ENCODE measurements around the gene CLK2. TPM values are rescaled to one million over a fixed set of nuclear protein-coding genes. Genes with fewer than 3 reads are reported as not detected.

The CLK2 gene
- total RNA-seq, 2 donors from 2014 or later, result 28.1 to 56.5 TPM

DNA sequence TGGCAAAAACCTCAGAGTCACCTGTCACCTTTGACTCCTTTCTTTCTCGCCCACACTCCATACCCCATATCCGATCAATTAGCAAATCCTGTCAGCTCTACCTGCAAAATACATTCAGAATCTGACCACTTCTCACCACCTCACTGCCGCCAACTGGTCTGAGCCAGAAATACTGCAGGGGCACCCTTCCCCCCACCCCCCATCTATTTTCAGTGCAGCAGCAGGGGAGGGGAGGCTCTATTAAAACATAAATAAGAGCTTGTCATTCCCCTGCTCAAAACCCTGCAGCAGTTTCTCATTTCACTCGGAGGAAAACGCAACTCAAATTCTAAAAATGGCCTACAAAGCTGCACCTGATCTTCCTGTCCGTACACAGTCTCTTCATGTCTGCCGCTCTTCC is 24.1 kb upstream of the CLK2 start:
- Histone ChIP-seq H3K4me3 (no peak overlapping the region), H3K27me3 (replicated peaks; ENCODE audit: insufficient read depth) (peaks cover 5% of the 10 kb centered on the region), H3K36me3 (no peaks in the 10 kb centered on the region), H3K27ac (no peak overlapping the region), H3K9me3 (no peaks in the 10 kb centered on the region), H3K4me1 (replicated peaks) (no peaks in the 10 kb centered on the region)
- no peak for DNase-seq (ENCODE audit: low spot score)
- TF ChIP-seq, protein P1, sequence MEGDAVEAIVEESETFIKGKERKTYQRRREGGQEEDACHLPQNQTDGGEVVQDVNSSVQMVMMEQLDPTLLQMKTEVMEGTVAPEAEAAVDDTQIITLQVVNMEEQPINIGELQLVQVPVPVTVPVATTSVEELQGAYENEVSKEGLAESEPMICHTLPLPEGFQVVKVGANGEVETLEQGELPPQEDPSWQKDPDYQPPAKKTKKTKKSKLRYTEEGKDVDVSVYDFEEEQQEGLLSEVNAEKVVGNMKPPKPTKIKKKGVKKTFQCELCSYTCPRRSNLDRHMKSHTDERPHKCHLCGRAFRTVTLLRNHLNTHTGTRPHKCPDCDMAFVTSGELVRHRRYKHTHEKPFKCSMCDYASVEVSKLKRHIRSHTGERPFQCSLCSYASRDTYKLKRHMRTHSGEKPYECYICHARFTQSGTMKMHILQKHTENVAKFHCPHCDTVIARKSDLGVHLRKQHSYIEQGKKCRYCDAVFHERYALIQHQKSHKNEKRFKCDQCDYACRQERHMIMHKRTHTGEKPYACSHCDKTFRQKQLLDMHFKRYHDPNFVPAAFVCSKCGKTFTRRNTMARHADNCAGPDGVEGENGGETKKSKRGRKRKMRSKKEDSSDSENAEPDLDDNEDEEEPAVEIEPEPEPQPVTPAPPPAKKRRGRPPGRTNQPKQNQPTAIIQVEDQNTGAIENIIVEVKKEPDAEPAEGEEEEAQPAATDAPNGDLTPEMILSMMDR (IDR thresholded peaks at IDR 0.05), result no peak
- no peak for TF ChIP-seq POLR2AphosphoS5 (IDR thresholded peaks at IDR 0.05)
- TF ChIP-seq POLR2A (IDR thresholded peaks at IDR 0.05), result no peak
- WGBS, result 72% methylated on average over 7 of the region's 7 CpGs
- intact Hi-C loops (cut with DNase I), result no loop called here

DNA sequence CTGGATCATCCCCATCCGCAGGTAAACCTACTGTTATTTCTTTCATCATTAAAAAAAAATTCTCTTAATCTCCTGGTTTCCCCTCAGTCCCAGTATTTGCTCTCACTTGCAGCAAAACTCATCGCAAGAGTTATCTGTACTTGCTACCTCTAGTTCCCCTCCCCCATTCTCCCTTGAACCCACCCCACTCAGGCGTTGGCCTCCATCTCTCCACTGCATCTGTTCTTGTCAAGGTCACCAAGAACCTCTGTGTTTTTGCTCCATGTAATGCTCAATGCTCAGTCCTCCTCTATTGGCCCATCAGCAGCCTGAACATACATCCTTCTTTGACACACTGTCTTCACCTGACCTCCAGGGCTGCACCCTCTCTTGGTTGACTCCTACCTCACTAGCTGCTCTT is 23.4 kb upstream of the CLK2 start:
- Histone ChIP-seq H3K4me1 (replicated peaks) (no peaks in the 10 kb centered on the region), H3K9me3 (no peaks in the 10 kb centered on the region), H3K27ac (no peak overlapping the region), H3K36me3 (no peaks in the 10 kb centered on the region), H3K27me3 (replicated peaks; ENCODE audit: insufficient read depth) (peaks cover 5% of the 10 kb centered on the region), H3K4me3 (no peak overlapping the region)
- whole genome bisulfite sequencing, result 90% methylated on average over 3 of the region's 3 CpGs
- TF ChIP-seq, protein P1 (IDR thresholded peaks at IDR 0.05), result no peak
- no peak for TF ChIP-seq POLR2AphosphoS5 (IDR thresholded peaks at IDR 0.05)
- TF ChIP-seq POLR2A (IDR thresholded peaks at IDR 0.05), result no peak
- intact Hi-C loops (cut with DNase I), result no loop called here
- no peak for DNase-seq (ENCODE audit: low spot score)

DNA sequence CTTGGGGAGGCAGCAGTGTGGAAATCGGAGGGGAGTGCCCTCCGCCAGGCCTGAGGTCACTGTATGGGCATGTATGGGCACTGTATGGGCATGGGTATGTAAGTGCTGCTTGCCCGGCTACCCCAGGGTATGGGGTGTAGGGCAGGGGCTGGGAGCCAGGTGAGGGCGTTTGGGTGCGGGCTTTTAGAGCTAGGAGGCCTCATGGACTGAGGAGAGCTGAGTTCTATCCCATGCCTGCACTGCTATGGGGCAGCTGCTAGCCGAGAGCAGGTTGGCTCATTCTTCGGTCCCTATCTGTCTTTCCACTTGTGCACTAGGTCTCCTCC is 22.6 kb upstream of the CLK2 start:
- H3K9me3 ChIP-seq, result no peaks in the 10 kb centered on the region
- intact Hi-C loops (cut with DNase I), result no loop called here
- H3K27me3 ChIP-seq (replicated peaks; ENCODE audit: insufficient read depth), result peaks cover 5% of the 10 kb centered on the region
- no peaks in the 10 kb centered on the region for H3K4me1 ChIP-seq (replicated peaks)
- no peak overlapping the region for H3K27ac ChIP-seq
- no peak overlapping the region for H3K4me3 ChIP-seq
- TF ChIP-seq, protein P1 (IDR thresholded peaks at IDR 0.05), result no peak
- TF ChIP-seq POLR2AphosphoS5 (IDR thresholded peaks at IDR 0.05) (no peak), POLR2A (IDR thresholded peaks at IDR 0.05) (no peak)
- DNase-seq (ENCODE audit: low spot score), result no peak
- no peaks in the 10 kb centered on the region for H3K36me3 ChIP-seq
- 77% methylated on average over 7 of the region's 7 CpGs for WGBS

DNA sequence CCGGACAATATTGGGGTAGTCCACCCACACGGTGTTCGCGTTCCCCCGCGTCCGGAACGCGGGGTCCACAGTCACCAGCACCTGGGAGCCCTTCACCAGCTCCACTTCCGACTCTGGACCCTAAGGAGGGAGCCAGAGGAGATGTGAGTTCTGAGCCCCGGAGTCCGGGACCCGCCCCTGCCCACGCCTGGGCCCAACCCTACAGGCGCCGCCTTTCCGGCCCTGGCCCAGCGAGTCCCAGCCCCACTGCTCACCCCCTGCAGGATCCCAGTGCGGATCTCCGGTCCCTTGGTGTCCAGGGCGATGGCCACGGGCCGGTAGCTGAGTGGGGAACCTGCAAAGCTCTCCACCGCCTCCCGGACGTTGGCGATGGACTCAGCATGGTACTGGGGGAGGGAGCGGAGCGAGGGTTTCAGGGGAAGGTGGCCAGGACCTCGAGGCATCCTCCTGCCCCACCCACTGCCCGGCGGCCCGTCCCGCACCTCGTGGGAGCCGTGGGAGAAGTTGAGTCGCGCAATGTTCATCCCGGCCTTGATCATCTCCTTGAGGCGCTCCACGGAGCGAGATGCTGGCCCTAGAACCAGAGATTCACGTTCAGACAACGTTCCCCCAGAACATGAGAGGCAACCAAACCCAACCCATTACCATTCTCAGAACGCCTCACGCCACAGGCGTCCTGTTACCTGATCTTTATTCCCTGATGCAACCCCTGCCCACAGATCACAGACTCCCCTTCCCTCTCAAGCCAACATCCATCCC is 22.1 kb upstream of the CLK2 start:
- 12% methylated on average over 33 of the region's 47 CpGs for WGBS
- TF ChIP-seq POLR2AphosphoS5 (IDR thresholded peaks at IDR 0.05) (no peak), POLR2A (IDR thresholded peaks at IDR 0.05) (no peak)
- TF ChIP-seq, protein P1 (IDR thresholded peaks at IDR 0.05), result no peak
- peaks cover 5% of the 10 kb centered on the region for H3K27me3 ChIP-seq (replicated peaks; ENCODE audit: insufficient read depth)
- no peaks in the 10 kb centered on the region for H3K9me3 ChIP-seq
- H3K4me3 ChIP-seq, result no peak overlapping the region
- no peaks in the 10 kb centered on the region for H3K36me3 ChIP-seq
- no peak overlapping the region for H3K27ac ChIP-seq
- no peak for DNase-seq (ENCODE audit: low spot score)
- no peaks in the 10 kb centered on the region for H3K4me1 ChIP-seq (replicated peaks)
- intact Hi-C loops (cut with DNase I), result no loop called here

DNA sequence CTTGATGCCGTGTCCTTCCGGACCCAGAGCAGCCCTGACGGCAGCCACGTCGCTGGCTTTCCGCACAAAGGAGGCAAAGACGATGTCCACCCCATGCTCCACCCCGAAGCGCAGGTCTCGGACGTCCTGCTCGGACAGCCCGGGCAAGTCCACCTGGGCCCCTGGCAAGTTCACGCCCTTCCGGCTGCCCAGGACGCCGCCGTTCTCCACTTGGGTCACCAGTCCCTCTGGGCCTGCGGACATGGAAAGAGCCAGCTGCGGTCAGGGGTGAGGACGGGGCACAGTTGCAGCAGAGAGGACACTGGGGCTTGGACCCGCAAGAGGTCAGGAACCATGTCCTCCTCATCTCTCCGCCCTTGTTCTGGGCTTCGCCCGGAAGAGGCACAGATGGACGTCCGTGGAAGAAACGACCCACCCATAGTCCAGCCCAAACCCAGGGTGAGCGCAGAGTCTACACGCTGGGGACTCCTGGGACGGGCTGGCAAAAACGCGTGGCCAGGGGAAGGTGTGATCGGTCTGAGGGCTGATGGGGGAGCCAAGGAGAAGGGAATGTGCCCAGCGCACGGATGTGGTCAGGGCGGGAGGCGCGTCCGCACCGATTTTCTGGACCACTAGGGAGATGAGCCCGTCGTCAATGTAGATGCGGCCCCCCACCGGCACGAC is 21.3 kb upstream of the CLK2 start:
- Histone ChIP-seq H3K9me3 (no peaks in the 10 kb centered on the region), H3K36me3 (no peaks in the 10 kb centered on the region), H3K27ac (no peak overlapping the region), H3K4me3 (no peak overlapping the region), H3K4me1 (replicated peaks) (no peaks in the 10 kb centered on the region), H3K27me3 (replicated peaks; ENCODE audit: insufficient read depth) (peaks cover 5% of the 10 kb centered on the region)
- TF ChIP-seq, protein P1 (IDR thresholded peaks at IDR 0.05), result no peak
- TF ChIP-seq POLR2AphosphoS5 (IDR thresholded peaks at IDR 0.05), result no peak
- TF ChIP-seq POLR2A (IDR thresholded peaks at IDR 0.05), result no peak
- 34% methylated on average over 46 of the region's 46 CpGs for WGBS
- no peak for DNase-seq (ENCODE audit: low spot score)
- intact Hi-C loops (cut with DNase I), result no loop called here
